Fibroblast of villous mesenchyme (primary cell): ENCODE data around the gene APCDD1L. TPM values are rescaled to one million over a fixed set of nuclear protein-coding genes. Genes with fewer than 3 reads are reported as not detected.

ENCODE experiments used
- DNase-seq: peaks from one replicate; pipeline ENCODE4 v3.0.0-alpha.2; 2010; ENCODE audit warnings: low read depth
- H3K4me3 ChIP-seq: 2 replicates; pipeline ENCODE4 v1.5.1; 2011; ENCODE audit warnings: low read depth, mild to moderate bottlenecking, low read length
- total RNA-seq: library from RNA; depleted of rRNA; stranded (reverse); fragments of >200 nt; gene quantifications from 2 replicates; pipeline ENCODE4 v1.2.3, GENCODE V29; 2012
- TF ChIP-seq, protein P1 (sequence below): IDR thresholded peaks from 2 replicates; pipeline ENCODE4 v1.5.1; 2012; ENCODE audit warnings: low read depth, mild to moderate bottlenecking, low read length; ENCODE audit not compliant: insufficient read depth

Gene APCDD1L
- total RNA-seq, 1 donor = 0.86 TPM

DNA sequence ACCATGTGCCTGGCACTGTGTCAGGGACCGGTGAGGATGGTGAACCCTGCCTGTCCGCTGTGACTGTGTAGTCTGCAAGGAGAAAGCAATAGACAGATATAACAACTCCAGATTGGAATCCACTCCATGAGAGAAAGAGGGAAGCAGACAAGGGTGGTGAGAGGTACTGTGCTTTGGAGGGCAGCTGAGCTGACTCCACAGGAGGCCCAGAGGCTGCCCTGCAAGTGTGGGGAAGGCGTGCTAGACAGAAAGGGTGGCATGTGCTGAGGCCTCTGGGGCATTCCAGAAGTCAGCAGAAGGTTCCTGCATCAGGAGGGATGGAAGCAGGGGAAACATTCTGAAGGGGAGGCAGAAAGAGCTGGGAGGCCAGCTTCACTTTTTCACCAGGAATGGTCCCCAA is 39.3 kb upstream of the APCDD1L start:
- DNase-seq = no peak
- no peak overlapping the region for H3K4me3 ChIP-seq
- TF ChIP-seq, protein P1, sequence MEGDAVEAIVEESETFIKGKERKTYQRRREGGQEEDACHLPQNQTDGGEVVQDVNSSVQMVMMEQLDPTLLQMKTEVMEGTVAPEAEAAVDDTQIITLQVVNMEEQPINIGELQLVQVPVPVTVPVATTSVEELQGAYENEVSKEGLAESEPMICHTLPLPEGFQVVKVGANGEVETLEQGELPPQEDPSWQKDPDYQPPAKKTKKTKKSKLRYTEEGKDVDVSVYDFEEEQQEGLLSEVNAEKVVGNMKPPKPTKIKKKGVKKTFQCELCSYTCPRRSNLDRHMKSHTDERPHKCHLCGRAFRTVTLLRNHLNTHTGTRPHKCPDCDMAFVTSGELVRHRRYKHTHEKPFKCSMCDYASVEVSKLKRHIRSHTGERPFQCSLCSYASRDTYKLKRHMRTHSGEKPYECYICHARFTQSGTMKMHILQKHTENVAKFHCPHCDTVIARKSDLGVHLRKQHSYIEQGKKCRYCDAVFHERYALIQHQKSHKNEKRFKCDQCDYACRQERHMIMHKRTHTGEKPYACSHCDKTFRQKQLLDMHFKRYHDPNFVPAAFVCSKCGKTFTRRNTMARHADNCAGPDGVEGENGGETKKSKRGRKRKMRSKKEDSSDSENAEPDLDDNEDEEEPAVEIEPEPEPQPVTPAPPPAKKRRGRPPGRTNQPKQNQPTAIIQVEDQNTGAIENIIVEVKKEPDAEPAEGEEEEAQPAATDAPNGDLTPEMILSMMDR = no peak

DNA sequence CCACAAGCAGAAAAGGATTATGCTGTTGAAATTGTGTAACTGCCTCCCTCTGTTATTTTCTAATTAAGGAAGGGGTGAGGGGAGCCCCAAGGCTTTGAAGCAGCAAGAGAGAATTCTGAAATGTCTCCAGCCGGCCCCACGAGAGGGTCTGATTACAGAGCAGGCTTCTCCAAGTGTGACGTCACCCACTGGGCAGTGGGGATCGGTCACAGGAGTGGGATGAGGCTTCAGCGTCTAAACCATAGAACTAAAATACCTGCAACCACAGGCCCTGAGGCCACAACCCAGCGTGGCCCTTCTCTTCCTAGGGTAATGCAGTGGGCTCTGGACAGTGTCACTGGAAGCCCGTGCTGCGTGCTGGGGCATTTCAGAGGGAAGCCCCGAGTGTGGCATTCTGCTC is 38.6 kb upstream of the APCDD1L start:
- no peak overlapping the region for H3K4me3 ChIP-seq
- TF ChIP-seq, protein P1 = no peak

DNA sequence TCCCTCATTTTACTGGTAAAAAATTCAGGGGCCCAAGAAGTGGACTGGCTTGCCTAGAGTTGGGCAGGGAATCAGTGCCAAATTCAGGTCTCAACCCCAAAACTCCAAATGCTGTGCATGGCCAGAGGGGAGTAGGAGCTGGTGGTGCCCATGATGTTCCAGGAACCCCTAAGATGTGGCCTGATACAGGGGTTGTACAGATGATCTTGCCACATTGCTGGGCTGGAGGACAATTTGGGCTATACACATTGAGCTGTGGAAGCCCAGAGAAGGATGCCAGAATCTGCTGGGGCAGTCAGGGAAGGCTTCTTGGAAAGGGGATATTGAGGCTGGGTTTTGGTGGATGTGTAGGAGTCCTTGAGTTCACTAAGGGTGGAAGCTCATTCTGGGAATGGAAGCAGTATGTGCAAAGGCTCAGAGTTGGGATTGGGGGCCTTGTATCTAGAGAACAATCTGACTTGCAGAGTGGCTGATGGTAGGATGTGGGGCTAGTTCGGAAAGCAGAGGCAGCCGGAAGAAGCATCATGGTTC is 38.0 kb upstream of the APCDD1L start:
- TF ChIP-seq, protein P1 = no peak
- no peak for DNase-seq
- H3K4me3 ChIP-seq = no peak overlapping the region

More for the DNA sequence above, 38.6 kb upstream of the APCDD1L start:
- peak; percentile 55 for DNase-seq

DNA sequence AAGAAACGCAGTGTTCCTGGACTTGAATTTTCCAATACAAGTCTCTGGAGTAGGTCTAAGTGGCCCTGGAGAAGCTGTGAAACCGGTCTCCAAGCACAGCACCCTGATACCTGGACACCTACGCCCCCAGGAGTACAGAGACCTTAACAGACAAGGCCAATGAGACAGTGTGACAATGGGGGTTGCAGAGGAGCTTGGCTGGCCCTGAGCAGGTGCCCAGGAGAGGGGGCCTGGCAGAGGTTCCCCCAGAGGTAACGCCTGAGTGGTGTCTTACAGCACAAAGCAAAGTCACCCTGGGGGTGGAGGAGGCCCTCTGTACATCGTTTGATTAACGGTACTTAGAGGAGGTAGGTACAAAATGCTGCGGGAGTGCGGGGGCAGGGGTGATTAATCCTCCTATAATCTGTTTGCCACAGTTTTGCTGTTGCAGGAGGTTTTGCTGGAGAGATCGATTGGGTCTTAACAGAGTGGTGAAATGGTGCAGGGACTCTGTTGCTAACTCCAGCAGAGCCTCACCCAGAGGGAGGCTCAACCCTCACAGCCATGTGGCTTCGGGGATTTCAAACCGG is 37.3 kb upstream of the APCDD1L start:
- no peak for DNase-seq
- TF ChIP-seq, protein P1 = no peak
- H3K4me3 ChIP-seq = no peak overlapping the region

DNA sequence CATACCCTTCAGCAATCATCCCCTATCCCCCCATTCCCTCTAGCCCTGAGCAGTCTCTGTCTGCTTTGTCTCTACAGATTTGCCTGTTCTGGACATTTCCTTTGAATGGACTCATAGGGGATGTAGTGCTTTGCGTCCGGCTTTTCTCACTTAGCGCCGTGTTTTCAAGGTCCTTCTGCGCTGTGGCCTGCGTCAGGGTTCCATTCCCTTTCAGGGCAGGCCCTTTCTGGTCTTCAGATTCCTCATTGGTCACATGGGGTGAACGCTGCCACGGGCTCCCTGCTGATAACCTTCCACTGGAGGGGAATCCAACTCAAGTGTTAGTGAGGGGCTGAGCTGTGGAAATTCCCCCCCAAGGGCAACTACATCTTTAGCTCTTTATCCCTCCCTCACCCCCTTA is 36.4 kb upstream of the APCDD1L start:
- no peak overlapping the region for H3K4me3 ChIP-seq
- TF ChIP-seq, protein P1 = no peak
- no peak for DNase-seq

DNA sequence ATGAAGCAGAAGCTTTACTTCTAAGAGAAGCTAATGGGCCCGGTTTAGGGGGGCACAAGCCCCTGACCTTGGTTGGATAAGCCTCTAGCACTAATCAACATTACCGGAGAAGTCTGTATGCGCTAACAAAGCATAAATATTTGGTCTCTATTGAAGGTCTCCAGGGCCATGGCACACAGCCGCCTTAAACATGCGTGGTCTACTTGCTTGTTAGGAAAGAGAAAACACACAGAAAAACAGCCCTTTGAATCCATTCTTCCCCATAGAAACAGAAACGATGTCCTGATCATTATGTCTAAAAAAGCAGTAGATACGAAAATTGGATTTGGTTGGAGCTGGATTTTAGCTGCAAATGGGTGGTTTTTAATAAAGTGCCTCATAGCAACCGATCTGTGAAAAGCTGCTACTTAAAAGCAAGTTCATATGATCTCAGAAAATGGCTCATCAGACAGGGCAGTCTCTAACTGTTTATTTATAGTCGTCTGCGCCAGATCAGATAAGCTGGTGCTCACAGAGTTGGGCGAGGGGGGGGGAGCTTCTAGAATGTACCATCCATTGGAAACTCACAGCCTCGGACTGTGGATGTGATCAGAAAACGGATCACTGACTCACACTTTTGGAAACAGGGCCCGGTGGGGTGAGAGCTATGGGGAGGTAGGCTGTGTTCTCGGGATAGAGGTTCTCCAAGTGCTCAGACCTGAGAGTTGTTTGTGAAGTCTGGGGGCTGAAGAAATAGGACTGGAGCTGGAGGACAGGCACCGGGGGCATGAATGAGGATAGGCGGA is 35.3 kb upstream of the APCDD1L start:
- DNase-seq = peak; percentile 89
- TF ChIP-seq, protein P1 = no peak
- H3K4me3 ChIP-seq = no peak overlapping the region
